ENCODE measurements around the gene FAM184B. TPM values are rescaled to one million over a fixed set of nuclear protein-coding genes. Genes with fewer than 3 reads are reported as not detected.

FAM184B gene
- polyA plus RNA-seq, 4 donors: 0.03 to 0.04 TPM; not detected in 2

DNA sequence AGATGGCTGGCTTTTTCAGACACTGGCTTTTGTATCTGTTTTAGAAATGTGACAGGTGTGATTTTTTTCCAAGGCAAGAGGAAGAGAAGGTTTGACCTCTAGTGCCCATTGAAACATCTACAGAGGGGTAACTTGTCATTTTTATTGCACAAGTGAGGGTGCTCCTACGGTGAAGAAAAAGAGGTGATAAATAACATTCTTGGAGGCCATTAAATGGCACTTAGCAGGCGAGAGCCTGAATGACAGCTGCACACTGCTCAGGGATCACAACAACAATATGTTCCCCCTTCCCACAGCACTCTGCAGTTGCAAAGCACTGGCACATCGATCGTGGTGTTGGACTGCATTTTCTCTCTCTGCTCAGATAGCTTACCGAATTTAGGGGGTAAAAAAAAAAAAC is 22.9 kb downstream of the FAM184B start:
- no peaks in the 10 kb centered on the region for H3K4me1 ChIP-seq (ENCODE audit: control insufficient read depth in 3 of 3, insufficient read depth in 2 of 3, low read depth in 1 of 3, low read length in 2 of 3)
- WGBS, 3 donors: 48 to 50% (median 49%) methylated on average over 5 of the region's 5 CpGs
- no peak overlapping the region for H3K4me3 ChIP-seq (ENCODE audit: low read depth in 1 of 3, low read length in 3 of 3)
- H3K27me3 ChIP-seq (ENCODE audit: control insufficient read depth in 3 of 3, insufficient read depth in 3 of 3, low read length in 3 of 3): no peaks in the 10 kb centered on the region
- H3K27ac ChIP-seq (ENCODE audit: low read depth in 1 of 3, low read length in 2 of 3): no peak overlapping the region
- FAIRE-seq (no peak), DNase-seq (no peak)
- H3K9me3 ChIP-seq (ENCODE audit: control insufficient read depth in 2 of 2, insufficient read depth in 1 of 2, low read depth in 1 of 2, low read length in 1 of 2): no peaks in the 10 kb centered on the region
- H3K36me3 ChIP-seq (ENCODE audit: control insufficient read depth in 3 of 3, insufficient read depth in 2 of 3, low read depth in 1 of 3, low read length in 3 of 3): no peaks in the 10 kb centered on the region

DNA sequence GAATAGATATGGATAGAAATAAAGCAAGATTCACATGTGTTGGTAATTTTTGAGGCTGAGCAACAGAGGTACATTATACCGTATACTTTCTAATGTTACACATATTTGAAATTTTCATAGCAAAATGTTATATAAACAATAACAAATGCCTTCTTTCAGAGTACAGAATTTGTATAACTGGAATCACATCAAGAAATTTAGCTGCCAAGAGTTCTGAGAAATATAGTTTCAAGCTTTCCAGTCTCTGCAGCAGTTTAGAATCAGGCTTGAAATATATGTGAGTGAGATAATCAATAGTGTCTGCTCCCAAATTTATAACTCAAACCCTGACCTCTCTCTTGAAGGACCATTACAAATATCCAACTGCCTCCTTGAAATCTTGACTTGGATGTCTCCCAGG is 23.8 kb downstream of the FAM184B start:
- DNase-seq (no peak), FAIRE-seq (no peak)
- Histone ChIP-seq H3K9me3 (ENCODE audit: control insufficient read depth in 2 of 2, insufficient read depth in 1 of 2, low read depth in 1 of 2, low read length in 1 of 2) (no peaks in the 10 kb centered on the region), H3K4me1 (ENCODE audit: control insufficient read depth in 3 of 3, insufficient read depth in 2 of 3, low read depth in 1 of 3, low read length in 2 of 3) (no peaks in the 10 kb centered on the region), H3K36me3 (ENCODE audit: control insufficient read depth in 3 of 3, insufficient read depth in 2 of 3, low read depth in 1 of 3, low read length in 3 of 3) (no peaks in the 10 kb centered on the region), H3K27me3 (ENCODE audit: control insufficient read depth in 3 of 3, insufficient read depth in 3 of 3, low read length in 3 of 3) (no peaks in the 10 kb centered on the region), H3K27ac (ENCODE audit: low read depth in 1 of 3, low read length in 2 of 3) (no peak overlapping the region), H3K4me3 (ENCODE audit: low read depth in 1 of 3, low read length in 3 of 3) (no peak overlapping the region)
- 64 to 70% (median 68%) methylated on average over 1 of the region's 1 CpG for WGBS, 3 donors

DNA sequence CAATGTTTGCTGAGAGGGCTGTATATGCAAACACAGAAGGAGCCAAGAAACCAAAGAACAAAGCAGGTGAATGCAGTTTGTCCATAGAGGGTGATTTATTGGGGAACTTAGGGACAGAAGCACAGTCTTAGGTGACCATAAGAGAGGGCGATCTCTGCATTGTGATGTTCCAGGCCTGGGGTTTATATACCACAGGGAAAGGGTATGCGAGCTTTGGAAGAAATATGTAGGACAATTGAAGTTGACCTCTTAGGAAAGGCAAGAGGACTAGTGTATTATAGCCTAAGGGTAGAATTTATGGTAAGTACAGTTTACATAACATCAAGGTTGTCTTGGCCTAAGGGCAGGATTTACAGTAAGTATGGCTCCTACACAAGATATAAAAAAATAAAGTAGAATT is 27.8 kb downstream of the FAM184B start:
- no peak overlapping the region for H3K27ac ChIP-seq (ENCODE audit: low read depth in 1 of 3, low read length in 2 of 3)
- H3K9me3 ChIP-seq (ENCODE audit: control insufficient read depth in 2 of 2, insufficient read depth in 1 of 2, low read depth in 1 of 2, low read length in 1 of 2): no peaks in the 10 kb centered on the region
- DNase-seq (no peak), FAIRE-seq (no peak)
- no peaks in the 10 kb centered on the region for H3K36me3 ChIP-seq (ENCODE audit: control insufficient read depth in 3 of 3, insufficient read depth in 2 of 3, low read depth in 1 of 3, low read length in 3 of 3)
- no peaks in the 10 kb centered on the region for H3K27me3 ChIP-seq (ENCODE audit: control insufficient read depth in 3 of 3, insufficient read depth in 3 of 3, low read length in 3 of 3)
- no peaks in the 10 kb centered on the region for H3K4me1 ChIP-seq (ENCODE audit: control insufficient read depth in 3 of 3, insufficient read depth in 2 of 3, low read depth in 1 of 3, low read length in 2 of 3)
- H3K4me3 ChIP-seq (ENCODE audit: low read depth in 1 of 3, low read length in 3 of 3): no peak overlapping the region
- WGBS, 3 donors: 90 to 98% (median 96%) methylated on average over 2 of the region's 2 CpGs

DNA sequence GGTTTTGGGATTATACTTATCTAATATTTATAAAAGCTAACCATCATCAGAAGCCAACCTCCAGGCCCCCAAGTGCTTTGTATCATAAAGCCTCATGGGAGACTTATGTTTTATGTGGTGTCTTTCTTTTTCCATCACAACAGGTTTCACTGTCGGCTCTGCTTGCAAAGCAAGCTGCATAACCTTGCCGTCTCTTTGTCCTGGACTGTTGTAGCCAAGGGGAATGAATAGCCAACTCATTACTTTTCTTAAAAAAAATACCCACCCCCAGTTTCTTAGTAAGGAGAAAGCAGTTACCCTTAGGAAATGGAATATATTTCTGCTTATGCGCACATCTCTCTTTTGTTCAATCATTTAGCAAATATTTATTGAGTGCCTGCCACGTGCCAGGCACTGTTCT is 40.7 kb downstream of the FAM184B start:
- WGBS, 3 donors: 69 to 84% (median 76%) methylated on average over 4 of the region's 4 CpGs
- Histone ChIP-seq H3K27me3 (ENCODE audit: control insufficient read depth in 3 of 3, insufficient read depth in 3 of 3, low read length in 3 of 3) (peaks cover 0 to 5% (median 0%) of the 10 kb centered on the region in 3 donors), H3K4me1 (ENCODE audit: control insufficient read depth in 3 of 3, insufficient read depth in 2 of 3, low read depth in 1 of 3, low read length in 2 of 3) (no peaks in the 10 kb centered on the region), H3K4me3 (ENCODE audit: low read depth in 1 of 3, low read length in 3 of 3) (no peak overlapping the region), H3K9me3 (ENCODE audit: control insufficient read depth in 2 of 2, insufficient read depth in 1 of 2, low read depth in 1 of 2, low read length in 1 of 2) (no peaks in the 10 kb centered on the region), H3K27ac (ENCODE audit: low read depth in 1 of 3, low read length in 2 of 3) (no peak overlapping the region), H3K36me3 (ENCODE audit: control insufficient read depth in 3 of 3, insufficient read depth in 2 of 3, low read depth in 1 of 3, low read length in 3 of 3) (no peaks in the 10 kb centered on the region)
- FAIRE-seq (no peak), DNase-seq (no peak)

DNA sequence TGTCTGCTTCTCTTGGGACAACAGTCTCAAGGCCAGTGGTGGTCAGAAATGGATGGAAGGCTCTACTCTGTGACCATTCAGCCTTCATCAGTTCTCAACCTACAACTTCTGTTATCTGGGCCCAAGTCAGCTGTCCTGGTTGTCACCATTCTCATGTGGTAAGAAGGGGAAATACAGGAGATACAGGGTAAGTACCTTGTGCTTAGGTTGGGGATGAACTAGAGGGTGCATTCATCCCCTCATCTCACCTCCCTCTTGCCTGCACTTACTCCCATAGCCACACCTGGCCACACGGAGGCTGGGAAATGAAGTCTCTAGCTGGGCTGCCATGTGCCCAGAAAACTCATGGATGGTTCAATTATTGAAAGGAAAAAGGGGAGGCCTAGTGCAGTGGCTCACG is 44.9 kb downstream of the FAM184B start:
- Histone ChIP-seq H3K4me3 (ENCODE audit: low read depth in 1 of 3, low read length in 3 of 3) (no peak overlapping the region), H3K36me3 (ENCODE audit: control insufficient read depth in 3 of 3, insufficient read depth in 2 of 3, low read depth in 1 of 3, low read length in 3 of 3) (no peaks in the 10 kb centered on the region), H3K27me3 (ENCODE audit: control insufficient read depth in 3 of 3, insufficient read depth in 3 of 3, low read length in 3 of 3) (no peaks in the 10 kb centered on the region), H3K27ac (ENCODE audit: low read depth in 1 of 3, low read length in 2 of 3) (no peak overlapping the region), H3K4me1 (ENCODE audit: control insufficient read depth in 3 of 3, insufficient read depth in 2 of 3, low read depth in 1 of 3, low read length in 2 of 3) (no peaks in the 10 kb centered on the region), H3K9me3 (ENCODE audit: control insufficient read depth in 2 of 2, insufficient read depth in 1 of 2, low read depth in 1 of 2, low read length in 1 of 2) (no peaks in the 10 kb centered on the region)
- 84 to 94% (median 94%) methylated on average over 2 of the region's 2 CpGs for WGBS, 3 donors
- no peak for DNase-seq
- FAIRE-seq: no peak

DNA sequence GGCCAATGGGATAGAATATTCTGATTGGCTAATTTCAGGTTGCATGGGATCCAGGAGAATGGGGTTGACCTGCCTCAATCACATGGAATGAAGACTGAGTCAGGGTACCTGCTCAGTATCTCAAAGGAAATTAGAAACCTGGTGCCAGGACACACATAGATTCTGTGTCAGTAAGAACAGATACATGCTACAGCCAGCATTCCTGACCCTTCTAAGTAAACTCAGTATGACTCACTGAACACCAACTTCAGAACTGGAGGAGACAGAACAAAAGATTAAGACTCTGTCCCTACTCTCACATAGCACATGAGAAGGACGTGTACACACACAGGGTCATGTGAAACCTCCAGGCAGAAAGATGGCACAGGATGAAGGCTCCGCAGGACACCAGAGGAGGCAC is 54.5 kb downstream of the FAM184B start:
- H3K4me3 ChIP-seq (ENCODE audit: low read depth in 1 of 3, low read length in 3 of 3): no peak overlapping the region
- FAIRE-seq (no peak), DNase-seq (no peak)
- no peaks in the 10 kb centered on the region for H3K27me3 ChIP-seq (ENCODE audit: control insufficient read depth in 3 of 3, insufficient read depth in 3 of 3, low read length in 3 of 3)
- H3K4me1 ChIP-seq (ENCODE audit: control insufficient read depth in 3 of 3, insufficient read depth in 2 of 3, low read depth in 1 of 3, low read length in 2 of 3): no peaks in the 10 kb centered on the region
- 83 to 91% (median 90%) methylated on average over 2 of the region's 2 CpGs for WGBS, 3 donors
- no peaks in the 10 kb centered on the region for H3K36me3 ChIP-seq (ENCODE audit: control insufficient read depth in 3 of 3, insufficient read depth in 2 of 3, low read depth in 1 of 3, low read length in 3 of 3)
- H3K27ac ChIP-seq (ENCODE audit: low read depth in 1 of 3, low read length in 2 of 3): no peak overlapping the region
- H3K9me3 ChIP-seq (ENCODE audit: control insufficient read depth in 2 of 2, insufficient read depth in 1 of 2, low read depth in 1 of 2, low read length in 1 of 2): peaks cover 0 to 4% of the 10 kb centered on the region in 2 donors

DNA sequence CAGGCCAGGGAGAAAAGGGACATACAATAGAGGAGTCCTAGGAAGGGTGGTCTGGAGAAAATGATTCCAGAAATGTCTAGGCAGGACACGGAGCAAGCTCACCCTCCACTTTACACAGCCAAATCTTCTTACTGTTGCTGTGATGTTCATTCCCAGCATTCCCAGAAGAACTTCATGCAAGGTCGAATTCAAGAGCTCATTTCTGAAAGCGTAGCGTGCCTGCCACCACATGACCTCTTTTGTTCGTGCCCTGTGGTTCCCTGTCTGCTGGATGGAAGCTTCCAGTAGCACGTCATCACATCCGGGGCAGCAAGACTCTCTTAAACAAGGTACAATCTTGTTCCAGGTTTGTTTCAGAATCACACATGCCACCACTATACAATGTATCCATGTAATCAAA is 57.8 kb downstream of the FAM184B start:
- DNase-seq: no peak
- Histone ChIP-seq H3K36me3 (ENCODE audit: control insufficient read depth in 3 of 3, insufficient read depth in 2 of 3, low read depth in 1 of 3, low read length in 3 of 3) (no peaks in the 10 kb centered on the region), H3K4me1 (ENCODE audit: control insufficient read depth in 3 of 3, insufficient read depth in 2 of 3, low read depth in 1 of 3, low read length in 2 of 3) (no peaks in the 10 kb centered on the region), H3K9me3 (ENCODE audit: control insufficient read depth in 2 of 2, insufficient read depth in 1 of 2, low read depth in 1 of 2, low read length in 1 of 2) (peaks cover 0 to 3% of the 10 kb centered on the region in 2 donors), H3K27me3 (ENCODE audit: control insufficient read depth in 3 of 3, insufficient read depth in 3 of 3, low read length in 3 of 3) (no peaks in the 10 kb centered on the region), H3K4me3 (ENCODE audit: low read depth in 1 of 3, low read length in 3 of 3) (no peak overlapping the region), H3K27ac (ENCODE audit: low read depth in 1 of 3, low read length in 2 of 3) (no peak overlapping the region)
- no peak for FAIRE-seq
- 77 to 83% (median 80%) methylated on average over 7 of the region's 7 CpGs for WGBS, 3 donors

DNA sequence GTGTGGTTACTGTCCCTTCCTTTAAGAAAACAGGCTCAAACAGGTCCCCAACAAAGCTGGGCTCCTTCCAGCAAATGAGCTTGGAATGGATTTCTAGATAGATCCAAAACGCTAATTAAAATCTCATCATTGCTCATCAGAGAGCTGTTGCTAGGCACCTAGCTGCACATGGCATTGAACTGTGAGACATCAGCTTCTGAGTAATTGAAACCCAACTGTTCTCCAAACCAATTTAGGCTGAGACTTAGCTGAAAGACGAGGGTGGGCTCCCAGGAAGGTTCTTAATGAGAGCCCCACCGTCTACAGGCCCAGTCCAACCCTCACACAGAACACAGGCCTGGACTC is 59.1 kb downstream of the FAM184B start:
- FAIRE-seq (no peak), DNase-seq (no peak)
- H3K27ac ChIP-seq (ENCODE audit: low read depth in 1 of 3, low read length in 2 of 3): no peak overlapping the region
- H3K4me1 ChIP-seq (ENCODE audit: control insufficient read depth in 3 of 3, insufficient read depth in 2 of 3, low read depth in 1 of 3, low read length in 2 of 3): no peaks in the 10 kb centered on the region
- H3K9me3 ChIP-seq (ENCODE audit: control insufficient read depth in 2 of 2, insufficient read depth in 1 of 2, low read depth in 1 of 2, low read length in 1 of 2): no peaks in the 10 kb centered on the region
- 58 to 73% (median 68%) methylated on average over 3 of the region's 3 CpGs for WGBS, 3 donors
- H3K36me3 ChIP-seq (ENCODE audit: control insufficient read depth in 3 of 3, insufficient read depth in 2 of 3, low read depth in 1 of 3, low read length in 3 of 3): no peaks in the 10 kb centered on the region
- H3K4me3 ChIP-seq (ENCODE audit: low read depth in 1 of 3, low read length in 3 of 3): no peak overlapping the region
- no peaks in the 10 kb centered on the region for H3K27me3 ChIP-seq (ENCODE audit: control insufficient read depth in 3 of 3, insufficient read depth in 3 of 3, low read length in 3 of 3)

DNA sequence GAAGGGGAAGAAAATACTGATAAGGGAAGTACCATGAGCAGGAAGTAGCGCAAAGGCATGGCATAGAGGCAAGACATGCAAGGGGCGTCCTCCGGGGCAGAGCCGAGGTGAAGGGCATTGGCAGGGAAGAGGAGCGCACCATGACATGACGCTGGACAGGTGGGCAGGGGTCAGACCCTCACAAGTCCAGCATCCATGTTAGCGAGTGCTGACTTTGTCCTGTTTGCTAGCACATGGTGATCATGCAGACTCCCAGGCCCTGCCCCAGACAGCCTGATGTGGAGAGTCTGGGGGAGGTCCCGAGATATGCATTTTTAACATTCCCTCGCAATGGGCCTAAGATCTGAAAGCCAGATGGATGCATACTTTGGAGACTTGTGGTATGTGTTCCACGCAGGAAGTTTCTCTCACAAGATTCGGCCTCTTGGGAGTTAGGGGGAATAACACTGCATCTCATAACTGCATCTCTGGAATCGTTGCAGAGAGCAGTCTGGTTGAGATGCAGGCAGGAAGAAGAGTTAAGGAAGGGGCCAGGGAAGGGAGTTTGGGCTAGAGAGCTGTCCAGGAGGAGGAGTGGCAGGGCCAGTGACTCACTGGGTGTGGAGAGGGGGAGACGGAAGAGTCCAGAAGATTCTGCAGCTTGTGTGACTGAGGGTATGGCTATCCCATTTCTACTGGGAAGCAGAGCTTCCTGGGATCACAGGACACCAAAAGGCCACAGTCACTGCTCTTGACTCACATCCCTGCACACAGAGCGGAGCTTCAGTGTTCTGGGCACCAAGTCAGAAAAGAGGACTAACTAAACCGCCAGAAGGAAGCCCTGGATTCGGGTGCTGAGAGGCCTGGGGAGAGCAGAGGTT is 59.7 kb downstream of the FAM184B start:
- Histone ChIP-seq H3K36me3 (ENCODE audit: control insufficient read depth in 3 of 3, insufficient read depth in 2 of 3, low read depth in 1 of 3, low read length in 3 of 3) (no peaks in the 10 kb centered on the region), H3K4me1 (ENCODE audit: control insufficient read depth in 3 of 3, insufficient read depth in 2 of 3, low read depth in 1 of 3, low read length in 2 of 3) (no peaks in the 10 kb centered on the region), H3K27ac (ENCODE audit: low read depth in 1 of 3, low read length in 2 of 3) (no peak overlapping the region), H3K27me3 (ENCODE audit: control insufficient read depth in 3 of 3, insufficient read depth in 3 of 3, low read length in 3 of 3) (no peaks in the 10 kb centered on the region), H3K4me3 (ENCODE audit: low read depth in 1 of 3, low read length in 3 of 3) (no peak overlapping the region), H3K9me3 (ENCODE audit: control insufficient read depth in 2 of 2, insufficient read depth in 1 of 2, low read depth in 1 of 2, low read length in 1 of 2) (no peaks in the 10 kb centered on the region)
- FAIRE-seq: no peak
- DNase-seq: no peak
- 75 to 80% (median 76%) methylated on average over 16 of the region's 16 CpGs for WGBS, 3 donors

Measured in small intestine (tissue), 7 donors.